GM21526 (cell line): ENCODE measurements around the gene VWC2L.

Experiments
- ATAC-seq: cut with Tn5 transposase; IDR thresholded peaks from one replicate; pipeline ENCODE4 v1.9.1; 2021; ENCODE audit warnings: moderate library complexity; ENCODE audit not compliant: unreplicated experiment, low FRiP score

VWC2L gene

GRCh38 chr2:214533541-214533940 lies 122.7 kb downstream of the VWC2L start:
- no peak for ATAC-seq

DNA sequence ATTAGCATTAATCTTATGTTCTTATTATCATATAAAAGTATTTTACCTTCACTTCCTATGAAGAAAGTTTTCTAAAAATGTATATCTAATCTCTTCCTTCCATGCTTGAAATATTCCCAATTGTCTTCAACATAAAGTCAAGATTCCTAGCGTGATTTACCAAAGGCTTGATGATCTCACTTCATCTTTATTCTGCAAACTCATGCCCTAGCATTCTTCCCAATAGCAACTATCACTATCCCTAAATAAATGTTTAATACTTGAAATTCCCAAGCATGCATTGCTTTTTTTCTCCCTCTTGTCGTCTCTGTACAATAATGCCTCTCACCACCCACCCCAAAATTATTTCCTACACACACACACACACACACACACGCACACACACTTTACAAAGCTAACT lies 125.8 kb downstream of the VWC2L start:
- no peak for ATAC-seq

DNA sequence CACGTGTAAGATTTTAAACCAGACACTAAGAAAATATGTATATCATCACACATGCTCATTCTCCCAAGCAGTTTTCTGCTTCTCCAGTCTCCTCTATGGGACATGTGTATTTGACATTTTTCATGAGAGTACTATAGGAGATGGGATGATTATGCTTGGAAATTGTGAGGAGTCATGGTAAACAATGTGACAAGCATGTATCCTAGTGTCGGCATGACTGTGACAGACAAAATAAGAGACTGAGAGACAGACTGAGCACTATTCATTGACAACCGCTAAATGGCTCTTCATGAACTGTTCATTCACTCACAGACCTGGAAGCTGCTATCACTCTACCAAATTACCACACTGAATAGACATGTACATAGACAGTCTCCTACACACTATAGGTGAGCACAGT lies 127.1 kb downstream of the VWC2L start:
- no peak for ATAC-seq

DNA sequence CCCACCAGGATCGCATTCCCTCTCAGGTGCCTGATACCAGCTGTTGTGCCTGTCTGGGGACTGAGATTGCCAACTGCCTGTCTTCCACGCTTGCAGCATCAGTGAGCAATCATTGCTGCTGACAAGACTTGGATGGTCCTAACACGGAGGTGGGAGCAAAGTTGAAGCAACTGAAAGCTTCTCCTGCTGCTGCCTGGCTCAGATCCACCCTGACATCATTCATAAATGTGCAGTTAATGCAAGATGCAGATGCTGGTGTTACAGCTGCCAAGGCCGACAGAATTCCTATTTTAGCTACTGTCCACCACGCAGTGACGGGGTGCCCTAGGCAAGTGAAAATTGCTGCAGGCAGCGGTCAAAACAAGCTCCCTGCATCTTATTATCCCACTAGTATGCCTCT lies 131.4 kb downstream of the VWC2L start:
- no peak for ATAC-seq

DNA sequence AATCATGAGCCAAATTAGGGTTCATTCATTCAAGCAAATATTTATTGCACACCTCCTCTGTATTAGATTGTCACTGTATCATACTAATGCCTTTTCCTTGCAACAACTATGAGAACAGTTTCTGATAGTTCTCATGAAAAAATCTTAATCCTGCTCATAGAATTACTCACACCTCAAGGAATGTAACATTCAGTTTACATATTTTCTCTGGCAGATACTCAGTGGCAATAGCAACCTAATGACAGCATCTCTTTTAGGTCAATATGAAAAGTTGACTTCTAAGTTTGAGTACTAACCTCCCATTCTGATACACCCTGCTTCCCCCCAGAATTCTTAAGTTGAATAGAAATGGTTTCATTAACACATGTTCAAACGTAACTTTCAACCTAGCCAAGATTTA lies 132.0 kb downstream of the VWC2L start:
- no peak for ATAC-seq

- ATAC-seq: no peak
Observed at GRCh38 chr2:214543386-214543955, 132.6 kb downstream of the VWC2L start.

- no peak for ATAC-seq
Observed at GRCh38 chr2:214545898-214546542, 135.2 kb downstream of the VWC2L start.

- ATAC-seq: no peak
Observed at GRCh38 chr2:214547931-214548330, 137.1 kb downstream of the VWC2L start.

- no peak for ATAC-seq
Observed at GRCh38 chr2:214549946-214550345, 139.1 kb downstream of the VWC2L start.

- no peak for ATAC-seq
Observed at GRCh38 chr2:214550786-214551185, 139.9 kb downstream of the VWC2L start.

DNA sequence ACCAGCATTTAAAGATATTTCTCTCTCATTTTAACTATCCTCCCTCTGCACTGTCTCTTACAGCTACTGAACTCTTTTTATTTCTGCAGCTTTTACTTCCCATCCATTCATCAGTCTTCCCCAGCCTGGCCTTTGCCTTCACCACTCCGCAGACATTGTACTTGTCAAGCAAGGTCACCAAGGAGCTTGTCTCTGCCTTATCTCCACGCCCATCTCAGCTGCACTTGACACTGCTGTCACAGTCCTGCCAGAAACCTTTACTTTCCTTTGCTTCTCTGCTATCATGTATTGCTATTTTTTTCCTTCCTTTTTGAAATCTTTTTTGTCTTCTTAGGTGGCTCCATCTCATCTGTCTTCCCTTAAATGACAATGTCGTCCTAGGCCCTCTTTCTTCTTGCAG lies 147.0 kb downstream of the VWC2L start:
- ATAC-seq: no peak

DNA sequence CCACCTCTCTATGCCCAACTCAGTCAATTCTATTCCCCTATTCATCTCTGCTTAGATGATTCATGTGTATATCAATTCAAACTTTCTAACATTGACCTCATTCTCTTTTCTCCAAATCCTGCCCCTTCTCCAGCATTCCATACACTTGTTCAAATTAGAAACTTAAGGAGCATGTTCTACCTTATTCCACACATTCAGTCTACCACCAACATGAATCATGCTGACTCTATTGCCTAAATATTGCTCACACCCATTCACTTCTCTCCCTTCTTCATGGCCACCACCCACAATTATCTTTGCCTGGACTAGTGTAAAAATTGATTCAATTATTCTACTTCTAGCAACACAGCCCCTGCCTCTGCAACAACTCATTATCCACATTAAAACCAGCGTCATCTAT lies 147.5 kb downstream of the VWC2L start:
- no peak for ATAC-seq

DNA sequence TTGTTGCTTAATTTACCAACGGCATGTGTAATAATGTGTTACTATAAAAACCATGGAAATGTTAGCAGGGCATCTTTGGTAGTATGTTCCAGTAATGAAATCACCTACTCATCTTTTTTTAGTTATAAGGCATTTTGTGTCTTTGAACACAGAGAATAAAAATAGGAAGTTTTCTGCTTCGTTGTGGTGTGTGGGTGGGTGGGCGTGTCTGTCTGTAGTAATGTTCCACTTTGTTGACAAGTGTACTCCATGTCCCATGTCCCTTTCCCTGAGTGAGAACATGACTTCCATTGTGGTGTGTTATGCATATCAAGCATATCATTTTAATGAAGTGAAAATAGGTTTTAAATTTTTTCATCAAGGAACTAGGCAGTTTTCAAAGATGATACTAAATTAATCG lies 149.3 kb downstream of the VWC2L start:
- no peak for ATAC-seq

DNA sequence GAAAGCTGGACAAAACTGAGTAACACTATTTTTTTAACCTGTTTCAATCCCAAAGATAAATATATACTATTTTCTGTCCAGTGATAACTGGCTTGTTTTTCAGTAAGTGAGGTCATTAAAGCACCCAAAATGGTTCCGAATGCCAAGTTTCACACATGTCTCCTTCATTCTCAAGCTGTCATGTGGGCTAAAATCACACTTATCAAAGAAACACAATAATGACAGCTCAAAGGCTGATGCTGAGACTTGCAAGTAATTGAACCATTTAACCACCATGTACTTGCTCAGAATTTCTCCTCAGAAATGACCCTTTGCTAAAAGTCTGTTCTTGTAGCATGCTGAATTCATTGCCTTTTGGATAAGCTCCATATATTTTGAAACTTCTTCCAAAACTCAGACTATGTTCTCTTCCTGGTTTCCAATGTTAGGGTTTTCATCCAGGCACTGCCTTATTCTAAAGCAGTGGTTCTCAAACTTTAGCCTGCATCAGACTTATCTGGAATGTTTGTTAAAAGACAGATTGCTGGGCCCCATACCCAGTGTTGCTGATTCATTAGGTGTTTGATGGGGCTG lies 149.8 kb downstream of the VWC2L start:
- ATAC-seq: no peak

GRCh38 chr2:214565246-214565645 lies 154.4 kb downstream of the VWC2L start:
- no peak for ATAC-seq

GRCh38 chr2:214566457-214566856 lies 155.6 kb downstream of the VWC2L start:
- ATAC-seq: no peak

DNA sequence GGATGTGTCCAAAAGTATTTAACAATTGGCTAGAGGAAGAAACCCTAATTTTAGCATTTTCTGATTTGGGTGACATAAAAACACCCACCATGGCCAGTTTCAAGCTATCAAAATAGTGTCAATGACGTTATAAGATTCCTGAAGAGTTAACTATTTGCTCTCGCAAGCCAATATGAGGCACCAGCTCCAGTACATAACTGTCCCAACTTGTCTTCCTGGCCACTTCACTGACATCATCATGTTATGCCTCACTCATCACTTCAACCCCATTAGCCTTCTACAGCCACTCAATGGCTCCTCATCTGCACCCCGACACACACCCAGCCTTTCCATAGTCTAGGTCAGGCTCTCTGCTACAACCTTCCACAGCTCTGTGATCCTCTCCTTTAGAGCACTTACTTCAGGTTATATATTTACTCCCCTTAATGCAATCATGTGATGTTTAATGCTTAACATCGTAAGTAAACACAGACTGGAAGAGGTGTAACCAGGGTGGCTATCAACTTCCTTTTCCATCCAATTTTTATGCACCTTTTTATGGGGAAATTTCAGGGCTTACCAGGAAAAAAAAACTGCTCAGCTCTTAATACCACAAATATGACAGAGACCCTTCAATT lies 158.7 kb downstream of the VWC2L start:
- ATAC-seq: no peak

- no peak for ATAC-seq
Observed at GRCh38 chr2:214574084-214574781, 163.4 kb downstream of the VWC2L start.

DNA sequence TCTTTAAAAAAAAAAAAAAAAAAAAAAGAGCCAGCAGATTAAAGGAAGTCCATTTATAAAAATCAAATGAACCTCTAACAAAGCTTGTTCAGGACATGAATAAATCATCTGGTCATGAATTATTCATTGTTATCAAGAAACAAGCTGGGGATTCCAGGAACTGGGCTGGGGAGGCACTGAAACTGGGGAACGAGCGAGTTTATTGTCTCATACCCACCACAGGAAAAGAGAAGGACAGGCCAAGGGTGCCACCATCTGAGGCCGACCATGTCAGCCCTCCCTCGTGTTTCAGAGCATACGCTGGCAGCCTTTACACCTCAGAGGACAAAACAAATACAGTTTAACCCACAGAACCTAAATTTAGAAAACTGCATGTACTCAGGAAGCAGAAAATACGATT lies 164.2 kb downstream of the VWC2L start:
- ATAC-seq: no peak

DNA sequence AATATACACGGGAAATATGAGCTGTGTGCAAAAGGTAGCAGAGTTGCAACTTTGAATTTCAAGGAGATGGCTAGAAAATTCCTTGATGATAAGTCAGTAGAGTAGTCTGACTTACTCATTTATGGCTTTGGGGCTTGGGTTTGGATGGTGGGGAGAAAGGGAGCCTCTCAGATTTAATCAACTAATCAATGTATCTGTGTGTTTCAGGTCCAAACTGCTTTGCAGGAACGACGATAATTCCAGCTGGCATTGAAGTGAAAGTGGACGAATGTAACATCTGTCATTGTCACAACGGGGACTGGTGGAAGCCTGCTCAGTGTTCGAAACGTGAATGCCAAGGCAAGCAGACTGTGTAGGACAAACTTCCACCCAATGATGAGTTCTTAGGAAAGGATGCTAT lies 164.6 kb downstream of the VWC2L start:
- ATAC-seq: no peak

DNA sequence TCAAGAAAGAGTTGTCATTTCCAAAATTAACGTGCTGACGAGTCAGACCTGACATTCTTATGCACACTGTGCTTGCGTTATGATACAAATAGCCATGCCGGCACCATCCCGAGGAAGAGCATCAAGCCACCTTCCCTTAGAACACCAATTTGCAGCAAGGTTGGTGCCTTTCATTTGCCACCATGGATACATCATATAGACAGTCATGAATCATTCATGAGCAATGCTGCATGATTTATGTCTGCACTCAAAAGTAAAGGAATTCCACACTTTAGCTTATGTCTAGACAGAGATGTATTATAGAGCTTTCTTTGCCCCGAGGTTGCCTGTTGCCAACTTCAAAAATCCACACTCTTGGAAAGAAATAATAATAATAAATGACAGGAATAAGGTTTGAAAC lies 166.9 kb downstream of the VWC2L start:
- ATAC-seq: no peak
